Activated CD8-positive, alpha-beta T cell treated with anti-CD3 and anti-CD28 coated beads for 36 hours (primary cell): ENCODE data around the gene DES. TPM values are rescaled to one million over a fixed set of nuclear protein-coding genes. Genes with fewer than 3 reads are reported as not detected.

ENCODE experiments used
- ATAC-seq: fragments of 200-7000 bp; cut with Tn5 transposase; one replicate; pipeline ENCODE4 v1.10.0; 2021; ENCODE audit warnings: mild to moderate bottlenecking, moderate library complexity
- CTCF ChIA-PET: fragments of 350-600 bp; sonication (Branson Sonifier 250); formaldehyde crosslinking; loops from one replicate; lab custom pipeline; 2021; ENCODE audit warnings: antibody characterized with exemption; lab: Charles Lee
- POLR2A ChIA-PET: fragments of 350-600 bp; sonication (Branson Sonifier 250); formaldehyde crosslinking; loops from one replicate; lab custom pipeline; 2021; ENCODE audit warnings: antibody characterized with exemption; lab: Charles Lee
- DNase-seq: peaks from one replicate; pipeline ENCODE4 v3.0.0-alpha.2; 2020
- H3K27ac Mint-ChIP-seq: one replicate; pipeline ENCODE4 v1.8.0; 2021; ENCODE audit warnings: mild to moderate bottlenecking, mixed read lengths
- H3K27me3 Mint-ChIP-seq: one replicate; pipeline ENCODE4 v1.8.0; 2021; ENCODE audit warnings: mixed read lengths
- H3K36me3 Mint-ChIP-seq: one replicate; pipeline ENCODE4 v1.8.0; 2021; ENCODE audit warnings: low read depth, mixed read lengths
- H3K4me1 Mint-ChIP-seq: one replicate; pipeline ENCODE4 v1.8.0; 2021; ENCODE audit warnings: low read depth, mixed read lengths
- H3K4me3 Mint-ChIP-seq: one replicate; pipeline ENCODE4 v1.8.0; 2021; ENCODE audit warnings: mild to moderate bottlenecking, moderate library complexity, mixed read lengths
- H3K9me3 Mint-ChIP-seq: one replicate; pipeline ENCODE4 v1.8.0; 2021; ENCODE audit warnings: mixed read lengths
- intact Hi-C: fragments of 100-400 bp; cut with micrococcal nuclease; formaldehyde crosslinking; loops from one replicate; pipeline ENCODE4 v1.10.0; 2022
- total RNA-seq, 2 experiments: library from RNA; stranded (reverse); gene quantifications; one replicate each; pipeline ENCODE4 v1.2.3, GENCODE V29; 2021
- TF ChIP-seq, protein P1 (sequence below): fragments of 200-600 bp; IDR thresholded peaks from one replicate; pipeline ENCODE4 v1.8.0; 2022; ENCODE audit warnings: antibody characterized with exemption, mild to moderate bottlenecking

The DES gene
- total RNA-seq, 2 experiments from 2014 or later, result not detected

DNA sequence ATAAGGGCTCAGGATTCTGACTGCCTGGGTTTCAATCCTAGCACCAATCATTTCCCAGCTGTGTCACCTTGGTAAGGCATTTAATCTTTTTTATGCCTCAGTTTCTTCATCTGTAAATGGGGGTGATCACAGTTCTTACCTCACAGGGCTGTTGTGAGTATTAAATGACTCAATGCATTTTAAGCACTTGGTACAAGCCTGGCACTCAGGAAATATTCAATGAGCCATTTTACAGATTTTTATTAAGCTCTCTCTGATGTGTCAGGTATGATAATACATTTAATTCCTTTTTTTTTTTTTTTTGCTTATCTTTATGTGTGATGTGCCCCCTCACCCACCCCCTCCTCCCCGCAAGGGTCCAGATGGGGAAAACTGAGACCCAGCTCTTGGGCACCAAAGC lies 28.5 kb downstream of the DES start:
- CTCF ChIA-PET, result interaction anchor here (1.1 to 5.1 kb wide), 4 partner anchors 11 to 83 kb away, joined by 3 to 24 read pairs (median 9); no protein-coding TSS in a partner anchor
- POLR2A ChIA-PET, result interaction anchor here (0.9 kb wide), 1 partner anchor 10 kb away, joined by 3 read pairs; no protein-coding TSS in a partner anchor
- H3K27me3 Mint-ChIP-seq, result peaks cover 12% of the 10 kb centered on the region
- DNase-seq, result no peak
- no peaks in the 10 kb centered on the region for H3K36me3 Mint-ChIP-seq
- H3K9me3 Mint-ChIP-seq, result no peaks in the 10 kb centered on the region
- H3K27ac Mint-ChIP-seq, result no peak overlapping the region
- H3K4me3 Mint-ChIP-seq, result no peak overlapping the region
- ATAC-seq, result no peak
- TF ChIP-seq, protein P1, sequence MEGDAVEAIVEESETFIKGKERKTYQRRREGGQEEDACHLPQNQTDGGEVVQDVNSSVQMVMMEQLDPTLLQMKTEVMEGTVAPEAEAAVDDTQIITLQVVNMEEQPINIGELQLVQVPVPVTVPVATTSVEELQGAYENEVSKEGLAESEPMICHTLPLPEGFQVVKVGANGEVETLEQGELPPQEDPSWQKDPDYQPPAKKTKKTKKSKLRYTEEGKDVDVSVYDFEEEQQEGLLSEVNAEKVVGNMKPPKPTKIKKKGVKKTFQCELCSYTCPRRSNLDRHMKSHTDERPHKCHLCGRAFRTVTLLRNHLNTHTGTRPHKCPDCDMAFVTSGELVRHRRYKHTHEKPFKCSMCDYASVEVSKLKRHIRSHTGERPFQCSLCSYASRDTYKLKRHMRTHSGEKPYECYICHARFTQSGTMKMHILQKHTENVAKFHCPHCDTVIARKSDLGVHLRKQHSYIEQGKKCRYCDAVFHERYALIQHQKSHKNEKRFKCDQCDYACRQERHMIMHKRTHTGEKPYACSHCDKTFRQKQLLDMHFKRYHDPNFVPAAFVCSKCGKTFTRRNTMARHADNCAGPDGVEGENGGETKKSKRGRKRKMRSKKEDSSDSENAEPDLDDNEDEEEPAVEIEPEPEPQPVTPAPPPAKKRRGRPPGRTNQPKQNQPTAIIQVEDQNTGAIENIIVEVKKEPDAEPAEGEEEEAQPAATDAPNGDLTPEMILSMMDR, result no peak
- intact Hi-C loops, result no loop called here
- peaks cover 14% of the 10 kb centered on the region for H3K4me1 Mint-ChIP-seq

DNA sequence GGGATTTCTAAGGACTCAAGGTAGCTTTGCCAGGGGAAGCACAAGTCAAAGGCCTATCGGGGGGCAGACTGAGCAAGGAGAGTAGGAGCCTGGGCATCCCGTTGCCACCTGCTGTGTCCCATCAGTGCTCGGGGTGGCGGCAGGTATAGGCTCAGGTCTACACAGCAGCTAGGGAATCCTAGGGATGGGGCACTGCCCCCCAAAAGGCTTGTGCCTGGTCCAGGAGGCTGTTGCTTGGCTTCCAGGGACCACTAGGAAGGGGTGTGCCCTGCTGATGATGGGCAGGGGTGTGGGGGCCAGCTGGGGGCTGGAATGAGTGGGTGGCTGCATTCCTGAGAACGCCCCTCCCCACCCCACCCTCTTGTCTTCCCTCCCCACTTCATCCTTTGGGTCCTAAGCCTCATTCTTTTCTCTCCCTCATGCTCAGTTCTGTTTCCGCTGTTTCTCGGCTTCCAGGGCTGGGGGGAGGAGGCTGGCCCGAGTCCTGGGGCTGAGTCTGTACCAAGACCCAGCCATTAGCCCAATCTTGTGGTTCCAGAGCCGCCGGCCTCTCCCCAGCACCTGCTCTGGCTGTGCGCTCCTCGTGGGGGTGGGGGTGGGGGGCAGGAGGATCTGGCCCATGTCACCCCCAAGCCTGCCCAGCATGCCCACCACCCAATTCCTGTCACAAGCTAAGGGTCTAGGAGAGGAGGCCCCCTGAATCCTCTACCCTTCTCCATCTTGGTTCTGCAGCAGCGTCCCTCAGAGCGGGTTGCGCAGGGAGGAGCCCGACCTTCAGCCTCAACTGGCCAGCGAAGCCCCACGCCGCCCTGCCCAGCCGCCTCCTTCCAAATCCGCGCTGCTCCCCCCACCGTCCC lies 29.3 kb downstream of the DES start:
- no peak overlapping the region for H3K27ac Mint-ChIP-seq
- ATAC-seq, result no peak
- POLR2A ChIA-PET, result interaction anchor here (0.9 to 1.3 kb wide), 2 partner anchors 11 to 45 kb away, joined by 3 to 6 read pairs; no protein-coding TSS in a partner anchor

DNA sequence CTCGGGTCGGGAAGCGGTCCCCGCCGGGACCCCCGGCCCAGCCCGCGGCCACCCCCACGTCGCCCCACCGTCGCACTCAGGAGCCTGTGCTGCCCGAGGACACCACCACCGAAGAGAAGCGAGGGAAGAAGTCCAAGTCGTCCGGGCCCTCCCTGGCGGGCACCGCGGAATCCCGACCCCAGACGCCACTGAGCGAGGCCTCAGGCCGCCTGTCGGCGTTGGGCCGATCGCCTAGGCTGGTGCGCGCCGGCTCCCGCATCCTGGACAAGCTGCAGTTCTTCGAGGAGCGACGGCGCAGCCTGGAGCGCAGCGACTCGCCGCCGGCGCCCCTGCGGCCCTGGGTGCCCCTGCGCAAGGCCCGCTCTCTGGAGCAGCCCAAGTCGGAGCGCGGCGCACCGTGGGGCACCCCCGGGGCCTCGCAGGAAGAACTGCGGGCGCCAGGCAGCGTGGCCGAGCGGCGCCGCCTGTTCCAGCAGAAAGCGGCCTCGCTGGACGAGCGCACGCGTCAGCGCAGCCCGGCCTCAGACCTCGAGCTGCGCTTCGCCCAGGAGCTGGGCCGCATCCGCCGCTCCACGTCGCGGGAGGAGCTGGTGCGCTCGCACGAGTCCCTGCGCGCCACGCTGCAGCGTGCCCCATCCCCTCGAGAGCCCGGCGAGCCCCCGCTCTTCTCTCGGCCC lies 30.1 kb downstream of the DES start:
- no peaks in the 10 kb centered on the region for H3K36me3 Mint-ChIP-seq
- ATAC-seq, result peak; percentile 27
- TF ChIP-seq, protein P1, result no peak
- peak overlapping the region; percentile 55 for H3K4me3 Mint-ChIP-seq
- H3K27me3 Mint-ChIP-seq, result peaks cover 8% of the 10 kb centered on the region
- no peaks in the 10 kb centered on the region for H3K9me3 Mint-ChIP-seq
- ChIA-PET POLR2A (interaction anchor here (0.8 to 2.1 kb wide), 3 partner anchors 8 to 46 kb away, joined by 3 to 8 read pairs (median 6); no protein-coding TSS in a partner anchor), CTCF (interaction anchor here (0.7 to 5.1 kb wide), 6 partner anchors 10 to 93 kb away, joined by 3 to 24 read pairs (median 5); no protein-coding TSS in a partner anchor)
- intact Hi-C loops, result no loop called here
- H3K4me1 Mint-ChIP-seq, result peaks cover 19% of the 10 kb centered on the region
- H3K27ac Mint-ChIP-seq, result no peak overlapping the region
- peak; percentile 30 for DNase-seq

More for the DNA sequence above, 29.3 kb downstream of the DES start:
- TF ChIP-seq, protein P1, result no peak
- CTCF ChIA-PET, result interaction anchor here (1.1 to 5.1 kb wide), 5 partner anchors 10 to 82 kb away, joined by 3 to 24 read pairs (median 6); no protein-coding TSS in a partner anchor
- intact Hi-C loops, result no loop called here
- Mint-ChIP-seq H3K4me3 (no peak overlapping the region), H3K27me3 (peaks cover 14% of the 10 kb centered on the region), H3K36me3 (no peaks in the 10 kb centered on the region), H3K4me1 (peaks cover 20% of the 10 kb centered on the region), H3K9me3 (no peaks in the 10 kb centered on the region)
- no peak for DNase-seq

DNA sequence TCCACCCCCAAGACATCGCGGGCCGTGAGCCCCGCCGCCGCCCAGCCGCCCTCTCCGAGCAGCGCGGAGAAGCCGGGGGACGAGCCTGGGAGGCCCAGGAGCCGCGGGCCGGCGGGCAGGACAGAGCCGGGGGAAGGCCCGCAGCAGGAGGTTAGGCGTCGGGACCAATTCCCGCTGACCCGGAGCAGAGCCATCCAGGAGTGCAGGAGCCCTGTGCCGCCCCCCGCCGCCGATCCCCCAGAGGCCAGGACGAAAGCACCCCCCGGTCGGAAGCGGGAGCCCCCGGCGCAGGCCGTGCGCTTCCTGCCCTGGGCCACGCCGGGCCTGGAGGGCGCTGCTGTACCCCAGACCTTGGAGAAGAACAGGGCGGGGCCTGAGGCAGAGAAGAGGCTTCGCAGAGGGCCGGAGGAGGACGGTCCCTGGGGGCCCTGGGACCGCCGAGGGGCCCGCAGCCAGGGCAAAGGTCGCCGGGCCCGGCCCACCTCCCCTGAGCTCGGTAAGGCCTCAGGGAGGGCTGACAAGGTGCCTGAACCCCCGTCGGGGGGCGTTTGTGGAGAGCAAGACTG lies 30.7 kb downstream of the DES start:
- H3K27ac Mint-ChIP-seq, result no peak overlapping the region
- ATAC-seq (peak; percentile 85), DNase-seq (peak; percentile 62)
- H3K4me3 Mint-ChIP-seq, result peak overlapping the region; percentile 55
- peaks cover 8% of the 10 kb centered on the region for H3K27me3 Mint-ChIP-seq
- ChIA-PET CTCF (interaction anchor here (0.7 to 5.1 kb wide), 8 partner anchors 9 to 92 kb away, joined by 3 to 24 read pairs (median 5); no protein-coding TSS in a partner anchor), POLR2A (interaction anchor here (0.8 to 2.1 kb wide), 2 partner anchors 8 to 10 kb away, joined by 3 to 8 read pairs; no protein-coding TSS in a partner anchor)
- no peaks in the 10 kb centered on the region for H3K36me3 Mint-ChIP-seq
- no peaks in the 10 kb centered on the region for H3K9me3 Mint-ChIP-seq
- TF ChIP-seq, protein P1, result peak; percentile 25
- intact Hi-C loops, result no loop called here
- H3K4me1 Mint-ChIP-seq, result peaks cover 22% of the 10 kb centered on the region
